Measurements from ENCODE around the gene WNT8B.

DNA sequence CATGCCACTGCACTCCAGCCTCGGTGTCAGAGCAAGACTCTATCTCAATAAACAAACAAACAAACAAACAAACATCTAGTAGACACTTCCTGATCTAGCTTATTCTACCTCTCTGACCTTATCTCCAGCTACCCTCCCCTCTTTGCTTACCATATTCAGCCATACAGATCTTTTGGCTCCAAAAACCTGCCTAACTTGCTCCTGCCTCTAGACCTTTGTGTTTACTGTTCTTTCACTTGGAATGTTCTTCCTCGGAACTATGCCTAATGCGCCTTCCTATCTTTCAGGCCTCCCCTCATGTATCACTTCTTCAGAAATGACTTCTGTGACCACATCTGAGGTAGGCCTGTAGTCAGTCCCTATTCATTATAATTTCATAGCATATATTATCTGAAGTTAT is 20.3 kb upstream of the WNT8B start:
- TF ChIP-seq CTCF (IDR thresholded peaks at IDR 0.05) (no peak), EZH2 (IDR thresholded peaks at IDR 0.05; ENCODE audit: borderline replicate concordance, insufficient read depth, low read depth, low read length, poor library complexity, severe bottlenecking) (no peak)

Measured in B cell (primary cell).